ENCODE results near the gene WDR90.

GRCh38 chr16:633336-634050, 15.7 kb upstream of the WDR90 start:
- TF ChIP-seq CTCF (IDR thresholded peaks at IDR 0.05) (no peak), POLR2AphosphoS5 (IDR thresholded peaks at IDR 0.05) (no peak), POLR2A (IDR thresholded peaks at IDR 0.05; ENCODE audit: low read depth) (no peak)

Data from esophagus muscularis mucosa (tissue), 3 donors.